Lung (tissue), 12 donors: ENCODE data around the gene DHRSX. TPM values are rescaled to one million over a fixed set of nuclear protein-coding genes. Genes with fewer than 3 reads are reported as not detected.

Experiments
- ATAC-seq: fragments of 200-7000 bp; cut with Tn5 transposase; one replicate; pipeline ENCODE4 v1.9.1; 2020; ENCODE audit warnings: moderate number of reproducible peaks; ENCODE audit not compliant: insufficient read depth, low FRiP score
- DNase-seq, 3 donors: peaks; one replicate each; pipeline ENCODE4 v3.0.0-alpha.2; 2013 to 2017
- H3K27ac ChIP-seq, 2 donors: one replicate each; pipeline ENCODE4 v1.5.1; 2013; ENCODE audit warnings: mild to moderate bottlenecking in 2 of 2, moderate library complexity in 2 of 2, control low read depth in 1 of 2, inconsistent platforms in 1 of 2, low read depth in 1 of 2, low read length in 1 of 2
- H3K27me3 ChIP-seq, 3 donors: one replicate each; pipeline ENCODE4 v1.5.1; 2013; ENCODE audit warnings: low read length in 2 of 3; ENCODE audit not compliant: control insufficient read depth in 3 of 3, insufficient read depth in 3 of 3
- H3K36me3 ChIP-seq, 4 donors: one replicate each; pipeline ENCODE4 v1.5.1; 2013; ENCODE audit warnings: low read length in 4 of 4, mild to moderate bottlenecking in 1 of 4, moderate library complexity in 1 of 4; ENCODE audit not compliant: control insufficient read depth in 4 of 4, insufficient read depth in 4 of 4
- H3K4me1 ChIP-seq, 5 donors: one replicate each; pipeline ENCODE4 v1.5.1; 2013; ENCODE audit warnings: low read length in 5 of 5, mild to moderate bottlenecking in 2 of 5, moderate library complexity in 1 of 5; ENCODE audit not compliant: control insufficient read depth in 5 of 5, insufficient read depth in 5 of 5
- H3K4me3 ChIP-seq: one replicate; pipeline ENCODE4 v1.5.1; 2013; ENCODE audit warnings: mild to moderate bottlenecking, control low read depth, moderate library complexity
- H3K9ac ChIP-seq, 2 donors: one replicate each; pipeline ENCODE4 v1.5.1; 2013; ENCODE audit warnings: low read length in 2 of 2, control low read depth in 1 of 2; ENCODE audit not compliant: insufficient read depth in 1 of 2
- H3K9me3 ChIP-seq, 4 donors: one replicate each; pipeline ENCODE4 v1.5.1; 2013; ENCODE audit warnings: low read length in 3 of 4, mild to moderate bottlenecking in 1 of 4, moderate library complexity in 1 of 4; ENCODE audit not compliant: control insufficient read depth in 4 of 4, insufficient read depth in 3 of 4
- WGBS, 2 donors: extraction: QIAGEN DNeasy Blood & Tissue Kit; methylation state at CpG; one replicate each; pipeline ENCODE4 v1.1.7; 2013; 5-methylcytosine and 5-hydroxymethylcytosine counted together
- polyA plus RNA-seq, 2 donors: library from polyadenylated mRNA; stranded (reverse); fragments of 200-250 nt; gene quantifications; one replicate each; pipeline ENCODE4 v1.2.1, GENCODE V29; 2013
- total RNA-seq, 2 donors: library from RNA; depleted of rRNA in 1 of 2; stranded (reverse); fragments of >200 nt in 1 of 2; gene quantifications; one replicate each; pipeline ENCODE4 v1.2.1, GENCODE V29; 2014 to 2021
- TF ChIP-seq, protein P1 (sequence below): IDR thresholded peaks from 2 replicates; pipeline ENCODE4 v1.5.1; 2012; ENCODE audit warnings: mild to moderate bottlenecking; ENCODE audit errors: control extremely low read depth, extremely low read depth
- donor health status: control.
- donor health status: control.
- donor health status: Bipolar disorder and iron deficiency.
- donor health status: healthy.
- donor health status: DM: yes; HTN: yes; CAD: no.

Gene DHRSX
- total and polyA plus RNA-seq, 4 donors = 7.0 to 26.3 (median 18.9) TPM

DNA sequence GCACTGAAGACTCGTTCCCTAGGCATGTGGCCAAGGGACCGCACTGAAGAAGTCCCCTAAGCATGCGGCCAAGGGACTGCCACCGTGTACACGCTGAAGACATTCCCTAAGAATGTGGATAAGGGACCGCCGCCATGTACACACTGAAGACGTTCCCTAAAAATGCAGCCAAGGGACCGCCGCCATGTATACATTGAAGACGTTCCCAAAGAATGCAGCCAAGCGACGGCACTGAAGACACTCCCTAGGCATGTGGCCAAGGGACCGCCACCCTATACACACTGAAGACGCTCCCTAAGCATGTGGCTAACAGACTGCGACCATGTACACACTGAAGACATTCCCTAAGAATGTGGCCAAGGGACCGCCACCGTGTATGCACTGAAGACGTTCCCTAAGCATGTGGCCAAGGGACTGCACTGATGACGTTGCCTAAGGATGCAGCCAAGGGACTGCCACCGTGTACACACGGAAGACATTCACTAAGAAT is 31.5 kb downstream of the DHRSX start:
- H3K9ac ChIP-seq = no peak overlapping the region
- no peak for ATAC-seq
- H3K4me3 ChIP-seq = no peak overlapping the region
- TF ChIP-seq, protein P1, sequence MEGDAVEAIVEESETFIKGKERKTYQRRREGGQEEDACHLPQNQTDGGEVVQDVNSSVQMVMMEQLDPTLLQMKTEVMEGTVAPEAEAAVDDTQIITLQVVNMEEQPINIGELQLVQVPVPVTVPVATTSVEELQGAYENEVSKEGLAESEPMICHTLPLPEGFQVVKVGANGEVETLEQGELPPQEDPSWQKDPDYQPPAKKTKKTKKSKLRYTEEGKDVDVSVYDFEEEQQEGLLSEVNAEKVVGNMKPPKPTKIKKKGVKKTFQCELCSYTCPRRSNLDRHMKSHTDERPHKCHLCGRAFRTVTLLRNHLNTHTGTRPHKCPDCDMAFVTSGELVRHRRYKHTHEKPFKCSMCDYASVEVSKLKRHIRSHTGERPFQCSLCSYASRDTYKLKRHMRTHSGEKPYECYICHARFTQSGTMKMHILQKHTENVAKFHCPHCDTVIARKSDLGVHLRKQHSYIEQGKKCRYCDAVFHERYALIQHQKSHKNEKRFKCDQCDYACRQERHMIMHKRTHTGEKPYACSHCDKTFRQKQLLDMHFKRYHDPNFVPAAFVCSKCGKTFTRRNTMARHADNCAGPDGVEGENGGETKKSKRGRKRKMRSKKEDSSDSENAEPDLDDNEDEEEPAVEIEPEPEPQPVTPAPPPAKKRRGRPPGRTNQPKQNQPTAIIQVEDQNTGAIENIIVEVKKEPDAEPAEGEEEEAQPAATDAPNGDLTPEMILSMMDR = no peak
- H3K36me3 ChIP-seq = peaks cover 0 to 2% (median 0%) of the 10 kb centered on the region in 4 donors
- peaks cover 0 to 2% (median 0%) of the 10 kb centered on the region in 4 donors for H3K9me3 ChIP-seq
- no peak overlapping the region for H3K27ac ChIP-seq
- DNase-seq = no peak
- H3K27me3 ChIP-seq = no peaks in the 10 kb centered on the region
- 96 to 97% methylated on average over 22 of the region's 22 CpGs for WGBS, 2 donors
- H3K4me1 ChIP-seq = peaks cover 0 to 2% (median 0%) of the 10 kb centered on the region in 5 donors

DNA sequence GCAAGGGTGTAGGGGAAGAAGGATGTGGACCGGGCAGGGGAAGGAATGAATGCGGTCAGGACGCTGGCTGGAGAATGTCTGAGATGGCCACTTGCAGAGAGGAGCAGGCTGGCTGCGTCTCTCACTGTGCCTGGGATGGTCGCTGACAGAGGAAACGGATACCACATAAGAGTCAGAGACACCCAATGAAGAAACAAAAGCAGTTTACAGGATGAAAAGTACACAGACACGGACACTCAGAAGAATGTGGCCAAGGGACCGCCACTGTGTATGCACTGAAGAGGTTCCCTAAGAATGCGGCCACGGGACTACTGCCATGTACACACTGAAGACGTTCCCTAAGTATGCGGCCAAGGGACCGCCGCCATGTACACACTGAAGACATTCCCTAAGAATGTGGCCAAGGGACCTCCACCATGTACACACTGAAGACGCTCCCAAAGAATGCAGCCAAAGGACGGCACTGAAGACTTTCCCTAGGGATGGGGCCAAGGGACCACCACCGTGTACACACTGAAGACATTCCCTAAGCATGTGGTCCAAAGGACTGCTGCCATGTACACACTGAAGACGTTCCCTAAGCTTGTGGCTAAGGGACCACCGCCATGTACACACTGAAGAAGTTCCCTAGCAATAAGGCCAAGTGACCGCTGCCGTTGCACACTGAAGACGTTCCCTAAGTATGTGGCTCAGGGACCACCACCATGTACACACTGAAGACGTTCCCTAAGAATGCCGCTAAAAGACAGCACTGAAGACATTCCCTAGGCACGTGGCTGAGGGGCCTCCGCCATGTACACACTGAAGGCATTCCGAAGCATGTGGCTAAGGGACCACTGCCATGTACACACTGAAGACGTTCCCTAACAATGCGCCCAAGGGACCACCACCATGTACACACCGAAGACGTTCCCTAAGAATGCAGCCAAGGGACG is 32.2 kb downstream of the DHRSX start:
- no peak overlapping the region for H3K9ac ChIP-seq
- no peaks in the 10 kb centered on the region for H3K27me3 ChIP-seq
- TF ChIP-seq, protein P1 = no peak
- no peak overlapping the region for H3K4me3 ChIP-seq
- H3K27ac ChIP-seq = no peak overlapping the region
- H3K4me1 ChIP-seq = peaks cover 0 to 2% (median 0%) of the 10 kb centered on the region in 5 donors
- WGBS, 2 donors = 92 to 93% methylated on average over 32 of the region's 32 CpGs
- ATAC-seq (no peak), DNase-seq (no peak)
- H3K36me3 ChIP-seq = peaks cover 0 to 2% (median 0%) of the 10 kb centered on the region in 4 donors
- peaks cover 0 to 2% (median 0%) of the 10 kb centered on the region in 4 donors for H3K9me3 ChIP-seq

DNA sequence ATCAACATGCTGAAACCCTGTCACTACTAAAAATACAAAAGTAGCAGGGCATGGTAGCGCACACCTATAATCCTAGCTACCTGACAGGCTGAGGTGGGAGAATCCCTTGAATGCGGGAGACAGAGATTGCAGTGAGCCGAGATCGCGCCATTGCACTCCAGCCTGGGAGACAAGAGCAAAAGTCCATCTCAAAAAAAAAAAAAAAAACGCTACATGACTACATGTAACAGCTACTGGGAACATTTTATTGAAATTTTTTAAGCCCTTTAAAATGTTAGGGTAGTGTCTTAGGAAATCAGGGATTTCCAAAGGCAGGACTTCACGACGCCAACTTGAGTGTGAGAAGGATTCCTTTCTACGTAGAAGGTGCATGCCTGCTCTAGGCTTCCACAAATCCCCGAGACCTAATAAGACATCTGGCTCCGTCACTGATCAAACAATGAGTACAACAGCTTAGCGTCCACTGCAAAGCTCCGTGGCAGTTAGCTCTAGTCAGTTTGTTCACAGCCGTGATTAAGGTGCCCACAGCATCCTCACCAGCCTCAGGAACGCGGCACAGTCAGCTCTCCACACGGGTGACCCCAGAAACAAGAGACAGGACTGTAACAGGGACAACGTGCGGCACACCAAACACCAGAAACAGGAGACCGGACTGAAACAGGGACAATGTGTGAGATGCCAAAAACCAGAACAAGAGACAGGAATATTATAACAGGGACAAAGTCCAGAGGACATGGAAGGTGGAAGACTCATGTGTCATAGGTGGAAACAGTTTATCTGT is 33.7 kb downstream of the DHRSX start:
- Histone ChIP-seq H3K36me3 (peaks cover 0 to 2% (median 0%) of the 10 kb centered on the region in 4 donors), H3K9ac (no peak overlapping the region), H3K9me3 (peaks cover 0 to 2% (median 0%) of the 10 kb centered on the region in 4 donors), H3K27ac (no peak overlapping the region), H3K27me3 (no peaks in the 10 kb centered on the region), H3K4me1 (peaks cover 0 to 2% (median 0%) of the 10 kb centered on the region in 5 donors), H3K4me3 (no peak overlapping the region)
- WGBS, 2 donors = 88 to 89% methylated on average over 20 of the region's 20 CpGs
- no peak for DNase-seq
- TF ChIP-seq, protein P1 = no peak
- no peak for ATAC-seq
